Mucosa of stomach (tissue), 1 donor: ENCODE measurements around the gene PRDM15.

Experiments used
- H3K27me3 ChIP-seq: one replicate; pipeline ENCODE4 v1.7.0; 2013; ENCODE audit warnings: mild to moderate bottlenecking, low read length; ENCODE audit not compliant: control insufficient read depth, insufficient read depth
- H3K36me3 ChIP-seq: one replicate; pipeline ENCODE4 v1.7.0; 2013; ENCODE audit warnings: low read length; ENCODE audit not compliant: control insufficient read depth, insufficient read depth
- H3K4me1 ChIP-seq: one replicate; pipeline ENCODE4 v1.7.0; 2013; ENCODE audit warnings: mild to moderate bottlenecking, low read length; ENCODE audit not compliant: control insufficient read depth, insufficient read depth
- H3K4me3 ChIP-seq: one replicate; pipeline ENCODE4 v1.7.0; 2013; ENCODE audit warnings: low read length
- H3K9ac ChIP-seq: one replicate; pipeline ENCODE4 v1.7.0; 2013; ENCODE audit warnings: mild to moderate bottlenecking, low read length, moderate library complexity
- H3K9me3 ChIP-seq: one replicate; pipeline ENCODE4 v1.7.0; 2013; ENCODE audit warnings: mild to moderate bottlenecking, low read length, moderate library complexity; ENCODE audit not compliant: control insufficient read depth
- donor health status: Pancreatic carcinoma.

The PRDM15 gene

DNA sequence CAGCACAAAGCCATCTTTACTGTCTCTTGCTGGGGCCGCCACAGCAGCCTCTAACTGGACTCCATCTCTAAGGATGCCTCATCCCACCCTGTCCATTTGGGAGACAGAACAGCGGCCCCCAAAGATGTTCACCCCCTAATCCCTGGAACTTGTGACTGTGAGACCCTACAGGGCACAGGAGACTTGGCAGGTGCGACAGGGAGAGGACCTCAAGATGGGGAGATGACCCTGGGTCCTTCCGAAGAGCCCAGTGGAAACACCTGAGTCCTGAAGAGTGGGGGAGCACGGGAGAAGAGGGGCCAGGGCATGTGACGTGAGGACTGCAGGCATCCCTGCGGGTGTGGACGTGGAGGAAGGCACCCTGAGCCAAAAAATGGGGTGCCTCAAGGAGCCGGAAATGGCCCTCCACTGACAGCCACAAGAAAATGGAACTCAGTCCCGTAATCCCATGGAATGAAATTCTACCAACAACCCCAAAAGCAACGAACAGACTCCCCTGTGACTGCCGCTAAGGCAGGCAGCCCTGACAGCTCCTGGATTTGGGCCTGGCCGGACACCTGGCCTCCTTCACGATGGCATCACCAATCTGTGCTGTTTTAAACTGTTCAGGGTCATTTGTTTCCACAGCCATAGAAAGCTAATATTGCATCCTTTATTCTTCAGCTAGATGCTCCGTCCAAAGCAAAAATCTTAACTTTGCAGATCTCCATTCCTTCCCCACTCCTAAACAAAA is 40.7 kb upstream of the PRDM15 start:
- H3K9ac ChIP-seq, result no peak overlapping the region
- H3K27me3 ChIP-seq, result no peaks in the 10 kb centered on the region
- H3K9me3 ChIP-seq, result no peaks in the 10 kb centered on the region
- no peak overlapping the region for H3K4me3 ChIP-seq
- peaks cover 1% of the 10 kb centered on the region for H3K4me1 ChIP-seq
- peaks cover 5% of the 10 kb centered on the region for H3K36me3 ChIP-seq

GRCh38 chr21:41918561-41919358 is 39.6 kb upstream of the PRDM15 start:
- H3K9me3 ChIP-seq, result no peaks in the 10 kb centered on the region
- H3K4me3 ChIP-seq, result no peak overlapping the region
- H3K4me1 ChIP-seq, result no peaks in the 10 kb centered on the region
- no peak overlapping the region for H3K9ac ChIP-seq
- peaks cover 5% of the 10 kb centered on the region for H3K36me3 ChIP-seq
- H3K27me3 ChIP-seq, result no peaks in the 10 kb centered on the region

GRCh38 chr21:41917531-41917930 is 38.4 kb upstream of the PRDM15 start:
- no peaks in the 10 kb centered on the region for H3K9me3 ChIP-seq
- H3K9ac ChIP-seq, result no peak overlapping the region
- H3K36me3 ChIP-seq, result peaks cover 5% of the 10 kb centered on the region
- no peaks in the 10 kb centered on the region for H3K27me3 ChIP-seq
- H3K4me1 ChIP-seq, result no peaks in the 10 kb centered on the region
- no peak overlapping the region for H3K4me3 ChIP-seq

DNA sequence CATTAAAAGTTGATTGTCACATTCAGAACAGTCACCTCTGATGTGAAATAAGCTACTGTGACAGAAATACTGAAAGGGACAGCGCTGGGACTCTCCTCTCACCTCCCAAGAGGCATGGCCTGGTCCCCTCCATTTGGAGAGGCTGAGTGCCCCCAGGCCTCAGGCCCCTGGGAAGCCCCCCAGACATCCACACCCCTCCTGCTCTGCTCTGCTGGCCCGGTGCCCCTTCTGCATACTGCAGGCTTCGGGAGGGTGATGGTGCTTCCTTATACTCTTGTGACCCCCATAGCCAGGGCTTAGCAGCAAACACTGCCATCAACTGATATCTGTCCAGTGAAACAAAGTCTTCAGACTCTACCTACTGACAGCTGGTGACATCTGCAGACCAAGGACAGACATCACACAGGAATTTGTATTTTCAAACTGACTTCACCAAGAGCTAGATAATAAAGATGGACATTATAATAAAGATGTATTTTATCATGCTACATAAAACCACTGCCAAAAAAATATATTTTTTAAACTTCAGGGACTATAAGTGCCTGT is 37.8 kb upstream of the PRDM15 start:
- Histone ChIP-seq H3K4me1 (no peaks in the 10 kb centered on the region), H3K27me3 (no peaks in the 10 kb centered on the region), H3K36me3 (peaks cover 5% of the 10 kb centered on the region), H3K9ac (no peak overlapping the region), H3K4me3 (no peak overlapping the region), H3K9me3 (no peaks in the 10 kb centered on the region)

GRCh38 chr21:41914965-41915364 is 35.8 kb upstream of the PRDM15 start:
- no peaks in the 10 kb centered on the region for H3K27me3 ChIP-seq
- H3K9ac ChIP-seq, result no peak overlapping the region
- H3K9me3 ChIP-seq, result no peaks in the 10 kb centered on the region
- no peaks in the 10 kb centered on the region for H3K4me1 ChIP-seq
- H3K4me3 ChIP-seq, result no peak overlapping the region
- peaks cover 5% of the 10 kb centered on the region for H3K36me3 ChIP-seq

DNA sequence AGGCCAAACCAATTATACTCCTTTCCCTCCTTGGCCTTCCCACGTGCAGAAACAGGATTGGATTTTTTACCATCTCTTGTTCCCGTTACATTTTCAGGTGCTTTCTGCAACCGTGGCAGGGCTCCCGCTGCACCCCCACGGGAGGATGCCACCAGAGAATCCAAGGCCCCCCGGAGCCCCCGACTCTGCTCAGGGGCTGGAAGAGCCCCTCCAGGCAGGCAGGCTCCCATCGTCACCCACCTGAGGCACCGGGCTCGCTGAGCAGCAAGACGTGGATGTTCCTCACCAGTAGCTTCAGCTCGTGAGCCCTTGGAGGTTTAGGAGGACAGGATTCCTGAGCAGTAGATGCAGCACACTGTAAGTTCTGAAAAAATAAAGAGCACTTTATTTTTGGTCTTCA is 35.2 kb upstream of the PRDM15 start:
- H3K36me3 ChIP-seq, result peaks cover 5% of the 10 kb centered on the region
- no peaks in the 10 kb centered on the region for H3K27me3 ChIP-seq
- no peak overlapping the region for H3K9ac ChIP-seq
- H3K4me1 ChIP-seq, result no peaks in the 10 kb centered on the region
- H3K4me3 ChIP-seq, result no peak overlapping the region
- no peaks in the 10 kb centered on the region for H3K9me3 ChIP-seq

- Histone ChIP-seq H3K36me3 (peaks cover 5% of the 10 kb centered on the region), H3K9ac (no peak overlapping the region), H3K4me1 (no peaks in the 10 kb centered on the region), H3K9me3 (no peaks in the 10 kb centered on the region), H3K4me3 (no peak overlapping the region), H3K27me3 (no peaks in the 10 kb centered on the region)
These were observed 34.1 kb upstream of the PRDM15 start for GRCh38 chr21:41913230-41913629.

DNA sequence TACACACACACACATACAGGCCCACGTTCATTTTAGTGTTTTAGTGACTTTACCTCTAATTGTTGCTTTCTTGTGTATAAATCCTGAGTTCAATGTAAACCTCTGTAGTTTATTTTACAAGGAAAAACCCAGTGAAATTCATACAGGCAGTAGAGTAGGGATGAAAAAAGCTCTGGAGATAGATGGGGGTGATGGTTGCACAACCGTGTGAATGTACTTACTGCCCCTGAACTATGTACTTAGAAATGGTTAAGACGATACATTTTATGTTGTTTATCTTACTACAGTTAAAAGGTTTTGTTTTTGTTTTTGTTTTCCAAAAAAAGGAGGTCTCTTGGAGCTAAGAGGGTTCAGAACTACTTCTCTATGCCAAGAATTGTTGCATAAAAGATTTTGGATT is 29.7 kb upstream of the PRDM15 start:
- no peaks in the 10 kb centered on the region for H3K36me3 ChIP-seq
- no peaks in the 10 kb centered on the region for H3K27me3 ChIP-seq
- no peak overlapping the region for H3K4me3 ChIP-seq
- H3K9ac ChIP-seq, result no peak overlapping the region
- H3K9me3 ChIP-seq, result no peaks in the 10 kb centered on the region
- no peaks in the 10 kb centered on the region for H3K4me1 ChIP-seq

GRCh38 chr21:41907496-41908258 is 28.5 kb upstream of the PRDM15 start:
- no peaks in the 10 kb centered on the region for H3K36me3 ChIP-seq
- H3K4me1 ChIP-seq, result no peaks in the 10 kb centered on the region
- H3K9ac ChIP-seq, result no peak overlapping the region
- no peaks in the 10 kb centered on the region for H3K9me3 ChIP-seq
- H3K4me3 ChIP-seq, result no peak overlapping the region
- no peaks in the 10 kb centered on the region for H3K27me3 ChIP-seq

DNA sequence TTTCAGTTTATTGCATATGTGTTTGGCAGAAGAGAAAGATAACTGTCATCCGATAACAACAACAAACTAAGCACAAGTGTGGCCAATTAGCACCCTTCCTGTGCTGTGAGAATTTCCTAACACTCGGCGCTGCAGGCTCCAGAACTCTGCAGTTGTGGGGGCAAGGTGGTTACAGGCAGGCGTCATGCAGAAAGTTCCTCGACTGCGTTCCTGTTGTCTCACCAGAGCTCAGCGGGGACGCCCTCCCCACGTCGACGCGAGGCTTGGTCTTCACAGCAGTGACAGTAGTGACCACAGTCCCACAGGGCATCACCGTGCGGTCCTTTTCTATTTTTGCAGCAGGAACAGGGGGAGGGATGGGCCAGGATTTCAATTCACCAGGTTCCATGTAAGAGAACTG is 27.6 kb upstream of the PRDM15 start:
- no peaks in the 10 kb centered on the region for H3K36me3 ChIP-seq

GRCh38 chr21:41903559-41904351 is 24.6 kb upstream of the PRDM15 start:
- Histone ChIP-seq H3K27me3 (no peaks in the 10 kb centered on the region), H3K4me3 (no peak overlapping the region), H3K9me3 (no peaks in the 10 kb centered on the region), H3K9ac (no peak overlapping the region), H3K36me3 (no peaks in the 10 kb centered on the region), H3K4me1 (no peaks in the 10 kb centered on the region)

More for the DNA sequence above, 27.6 kb upstream of the PRDM15 start:
- Histone ChIP-seq H3K27me3 (no peaks in the 10 kb centered on the region), H3K4me1 (no peaks in the 10 kb centered on the region), H3K9ac (no peak overlapping the region), H3K9me3 (no peaks in the 10 kb centered on the region), H3K4me3 (no peak overlapping the region)
